Right renal cortex interstitium (tissue), 3 donors: Measurements from ENCODE around the gene FABP3. TPM values are rescaled to one million over a fixed set of nuclear protein-coding genes. Genes with fewer than 3 reads are reported as not detected.
A peak's percentile ranks its signal among the peaks of the same experiment; 100 is the strongest.

ENCODE experiments used
- DNase-seq, 3 donors: peaks; one replicate each; pipeline ENCODE4 v3.0.0-alpha.2; 2013; ENCODE audit warnings: low read depth in 3 of 3, low spot score in 2 of 3
- polyA plus RNA-seq, 3 donors: library from polyadenylated mRNA; unstranded; fragments of 120-200 nt; gene quantifications; one replicate each; pipeline ENCODE4 v1.2.1, GENCODE V29; 2013; ENCODE audit not compliant: insufficient read length in 3 of 3

The FABP3 gene
- polyA plus RNA-seq, 3 donors: 77.2 to 91.3 (median 87.8) TPM

GRCh38 chr1:31373897-31374486 lies 1.1 kb upstream of the FABP3 start:
- DNase-seq: no peak

DNA sequence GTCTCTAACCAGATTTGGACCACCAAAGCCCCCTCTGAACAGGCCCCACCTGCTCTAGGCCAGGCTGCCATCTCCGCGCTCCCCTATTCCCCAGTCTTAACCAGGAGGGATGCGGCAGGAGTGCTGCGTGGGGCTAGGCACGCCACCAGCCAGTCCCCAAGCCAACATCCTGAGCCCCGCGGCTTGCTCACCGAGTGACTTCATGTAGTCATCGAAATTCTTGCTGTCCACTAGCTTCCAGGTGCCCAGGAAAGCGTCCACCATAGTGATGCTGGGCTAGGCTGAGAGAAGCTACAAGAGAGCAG lies 173 bp downstream of the FABP3 start:
- no peak for DNase-seq

GRCh38 chr1:31372051-31372450 lies 825 bp downstream of the FABP3 start:
- no peak for DNase-seq

DNA sequence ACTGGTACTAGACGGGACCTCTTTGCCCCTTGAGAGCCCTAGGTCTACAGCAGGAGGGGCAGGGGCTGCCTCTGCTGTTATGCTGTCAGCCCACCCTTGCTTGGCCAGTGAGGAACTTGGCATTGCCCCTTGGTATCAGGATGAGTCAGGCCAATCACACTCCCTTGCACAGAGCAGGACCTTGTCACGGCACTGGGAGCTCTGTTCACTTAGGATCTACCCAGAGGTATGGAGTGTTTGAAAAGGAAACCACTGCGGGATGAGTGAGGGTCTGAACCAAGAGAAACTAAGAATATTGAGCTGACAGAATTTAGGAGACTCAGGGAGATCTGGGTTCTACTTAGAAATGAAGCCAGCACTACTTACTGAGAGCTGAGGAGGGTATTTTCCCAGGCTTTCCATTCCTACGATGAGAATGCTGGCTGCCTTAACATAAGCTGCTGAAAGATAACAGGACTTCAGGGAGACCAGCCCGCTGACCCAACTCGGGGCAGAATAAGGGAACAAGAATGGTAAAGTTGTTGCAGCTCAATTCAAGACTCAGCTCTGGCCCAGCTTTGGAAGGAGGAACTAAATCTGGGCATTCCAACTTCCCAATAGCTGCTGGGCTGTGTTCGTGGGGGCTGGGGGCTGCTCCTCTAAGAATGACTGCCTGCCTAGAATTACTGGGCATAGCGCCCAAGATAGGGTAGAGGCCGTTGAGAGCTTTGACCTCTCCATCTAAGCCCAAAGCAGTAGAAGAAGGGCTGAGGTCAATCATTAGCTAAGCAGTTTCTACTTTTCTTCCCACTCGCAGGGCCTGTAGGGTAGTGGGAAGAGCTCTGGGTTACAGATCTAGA lies 1.5 kb downstream of the FABP3 start:
- no peak for DNase-seq

DNA sequence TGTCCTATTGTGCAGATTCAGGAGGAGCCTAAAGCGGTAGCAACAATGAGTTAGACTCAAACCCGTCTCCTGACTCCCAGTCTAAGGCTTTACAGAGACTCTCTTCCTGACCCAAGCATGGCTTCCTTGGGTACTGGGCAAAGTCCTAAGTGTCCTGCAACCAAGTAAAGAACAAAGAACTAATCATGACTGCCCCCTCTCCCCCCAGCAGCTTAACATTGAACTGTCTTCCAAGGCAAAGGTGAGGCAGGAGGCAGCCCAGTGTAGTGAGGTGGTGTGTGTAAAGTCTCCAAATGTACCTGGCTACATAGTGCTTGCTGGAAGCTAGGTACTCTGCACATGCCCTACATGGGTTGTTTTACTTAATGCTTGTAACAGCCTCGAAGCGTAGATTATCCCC lies 2.3 kb downstream of the FABP3 start:
- DNase-seq: no peak

- no peak for DNase-seq
Observed at GRCh38 chr1:31370021-31370420, 2.9 kb downstream of the FABP3 start.

GRCh38 chr1:31368611-31369107 lies 4.2 kb downstream of the FABP3 start:
- no peak for DNase-seq

DNA sequence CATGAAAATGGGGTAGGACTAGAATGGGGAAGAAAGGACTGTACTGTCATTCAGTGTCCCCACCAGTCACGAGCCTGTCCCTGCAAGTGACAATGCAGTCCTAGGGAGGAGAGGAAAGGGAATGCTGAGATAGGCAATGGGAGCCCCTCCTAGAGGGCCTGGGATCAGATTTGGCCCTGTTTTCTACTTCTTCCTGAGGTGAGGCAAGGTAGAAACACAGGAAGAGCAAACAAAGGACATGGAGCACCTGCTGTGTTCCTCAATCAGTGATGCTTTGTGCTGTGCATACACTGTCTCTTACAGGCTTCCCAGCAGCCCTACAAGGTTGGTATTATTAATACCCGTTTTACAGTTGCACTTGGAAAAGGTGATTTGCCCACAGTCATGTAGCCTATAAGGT lies 6.1 kb downstream of the FABP3 start:
- DNase-seq: no peak

- DNase-seq: peak in 1 of 3 donors; percentile 56
Observed at GRCh38 chr1:31364561-31365250, 8.2 kb downstream of the FABP3 start.

- no peak for DNase-seq
Observed at GRCh38 chr1:31362032-31362431, 10.8 kb downstream of the FABP3 start.

- DNase-seq: no peak
Observed at GRCh38 chr1:31361607-31362006, 11.3 kb downstream of the FABP3 start.

DNA sequence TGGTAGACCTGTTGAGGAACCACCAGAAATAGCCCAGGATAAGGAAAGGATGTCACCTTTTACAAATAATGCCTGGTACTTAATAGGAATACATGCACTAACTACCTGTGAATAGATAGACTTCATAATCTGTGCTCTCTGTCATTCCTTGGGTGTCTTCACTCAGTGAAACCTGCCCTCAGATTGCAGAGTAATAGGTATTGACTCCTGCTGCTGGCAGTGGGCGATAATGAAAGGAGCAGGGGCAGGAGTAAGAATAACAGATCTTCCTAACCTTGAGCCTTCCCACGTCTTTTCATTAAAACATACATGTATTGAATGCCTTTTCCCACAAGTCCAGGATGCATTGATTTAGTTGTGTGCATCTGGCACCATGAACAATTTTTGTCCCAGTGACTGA lies 16.4 kb downstream of the FABP3 start:
- no peak for DNase-seq

DNA sequence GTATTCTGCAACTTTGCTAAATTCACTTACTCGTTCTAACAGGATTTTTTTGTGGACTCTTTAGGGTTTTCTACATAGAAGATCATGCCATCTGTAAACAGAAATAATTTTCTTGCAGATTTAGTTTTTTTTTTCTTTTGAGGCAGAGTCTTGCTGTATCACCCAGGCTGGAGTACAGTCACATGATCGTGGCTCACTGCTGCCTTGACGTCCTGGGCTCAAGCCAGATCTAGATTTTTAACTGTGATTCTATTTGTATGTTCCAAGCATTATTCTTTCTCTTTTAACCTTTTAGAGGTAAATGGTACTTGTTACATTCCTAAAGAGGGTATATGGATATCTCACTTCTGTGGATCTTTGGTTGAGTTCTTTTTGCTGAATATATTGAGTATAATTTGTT lies 18.6 kb downstream of the FABP3 start:
- no peak for DNase-seq

DNA sequence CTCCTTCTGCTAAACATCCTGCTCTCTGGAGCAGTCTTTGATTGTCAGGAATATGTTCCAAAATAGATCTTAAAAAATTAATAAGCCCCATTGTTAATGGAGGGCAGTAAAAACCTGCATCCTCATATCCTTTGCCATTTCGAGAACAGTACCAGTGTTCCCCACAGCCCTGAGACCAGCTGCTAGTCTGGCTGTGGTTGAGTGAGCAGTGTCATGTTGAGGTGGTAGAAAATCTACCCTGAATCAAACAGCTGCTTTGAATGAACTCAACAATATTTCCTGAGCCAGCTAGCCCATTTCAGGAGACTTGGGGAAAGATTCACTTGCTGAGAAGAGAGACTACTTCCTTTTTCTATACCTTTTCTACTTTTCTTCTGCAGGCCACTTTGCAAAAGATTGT lies 24.4 kb downstream of the FABP3 start:
- no peak for DNase-seq

DNA sequence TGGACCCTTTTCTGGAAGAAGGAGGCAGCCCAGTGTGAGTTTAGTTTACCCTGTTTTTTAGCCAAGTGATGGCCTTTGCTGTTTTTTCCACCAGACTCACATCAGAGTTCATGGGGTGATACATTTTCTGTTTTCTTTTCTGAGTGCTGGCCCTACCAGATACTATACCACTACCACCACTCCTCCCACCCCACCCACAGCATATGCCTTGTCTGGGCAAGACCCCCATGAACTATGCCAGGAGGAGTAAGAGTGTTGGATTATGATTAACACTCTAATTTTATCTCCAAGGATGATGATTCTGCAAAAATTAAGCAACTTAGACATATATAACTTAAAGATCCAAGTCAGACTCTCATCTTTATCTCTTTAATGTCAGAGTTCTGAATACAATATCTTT lies 26.1 kb downstream of the FABP3 start:
- DNase-seq: no peak

DNA sequence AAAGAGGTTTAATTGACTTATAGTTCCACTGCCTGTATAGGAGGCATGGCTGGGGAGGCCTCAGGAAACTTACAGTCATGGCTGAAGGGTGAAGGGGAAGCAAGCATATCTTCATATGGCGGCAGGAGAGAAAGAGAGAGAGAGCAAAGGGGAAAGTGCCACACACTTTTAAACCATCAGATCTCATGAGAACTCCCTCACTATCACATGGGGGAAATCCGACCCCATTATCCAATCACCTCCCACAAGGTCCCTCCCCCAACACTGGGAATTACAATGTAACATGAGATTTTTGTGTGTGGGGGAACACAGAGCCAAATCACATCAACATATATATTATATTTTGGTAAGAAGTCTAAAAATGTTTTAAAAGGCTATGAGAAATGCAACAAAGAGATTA lies 27.2 kb downstream of the FABP3 start:
- no peak for DNase-seq

DNA sequence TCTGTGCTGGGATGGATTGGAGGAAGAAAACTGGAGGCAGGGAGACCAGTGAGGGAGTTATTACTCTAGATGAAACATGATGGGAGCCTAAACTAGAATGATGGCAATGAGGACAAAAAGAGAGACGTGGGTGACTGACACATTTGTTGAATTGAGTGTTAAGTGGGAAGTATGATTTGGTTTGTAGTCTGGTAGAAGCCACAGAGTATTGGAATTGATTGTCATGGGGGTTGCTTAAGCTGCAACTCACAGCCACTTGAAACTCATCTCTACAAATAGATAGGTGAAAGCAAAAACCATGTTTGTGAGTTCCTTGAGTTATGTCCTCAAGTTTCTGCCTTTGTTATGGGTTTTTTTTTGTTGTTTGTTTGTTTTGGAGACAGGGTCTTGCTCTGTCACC lies 28.4 kb downstream of the FABP3 start:
- DNase-seq: no peak

- no peak for DNase-seq
Observed at GRCh38 chr1:31336687-31337467, 36.0 kb downstream of the FABP3 start.

DNA sequence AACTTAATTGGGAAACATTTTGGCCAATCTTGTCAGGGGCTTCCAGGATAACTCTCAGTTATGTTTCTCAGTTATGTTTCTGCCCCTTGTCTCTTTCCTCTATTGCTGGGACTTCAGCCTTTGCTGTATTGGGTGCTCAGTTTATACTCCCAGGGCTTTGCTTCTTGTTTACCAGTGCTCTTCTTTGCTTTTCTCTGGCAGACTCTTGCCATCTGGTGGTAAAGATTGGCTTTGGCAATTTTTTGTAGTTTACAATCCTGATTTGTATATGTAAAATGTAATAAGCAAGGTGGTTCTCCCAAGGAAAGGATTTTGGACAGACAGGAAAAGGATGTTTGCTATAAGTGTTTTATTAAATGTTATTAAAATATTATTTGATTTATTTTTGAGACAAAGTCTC lies 37.9 kb downstream of the FABP3 start:
- DNase-seq: peak in 1 of 3 donors; percentile 10

DNA sequence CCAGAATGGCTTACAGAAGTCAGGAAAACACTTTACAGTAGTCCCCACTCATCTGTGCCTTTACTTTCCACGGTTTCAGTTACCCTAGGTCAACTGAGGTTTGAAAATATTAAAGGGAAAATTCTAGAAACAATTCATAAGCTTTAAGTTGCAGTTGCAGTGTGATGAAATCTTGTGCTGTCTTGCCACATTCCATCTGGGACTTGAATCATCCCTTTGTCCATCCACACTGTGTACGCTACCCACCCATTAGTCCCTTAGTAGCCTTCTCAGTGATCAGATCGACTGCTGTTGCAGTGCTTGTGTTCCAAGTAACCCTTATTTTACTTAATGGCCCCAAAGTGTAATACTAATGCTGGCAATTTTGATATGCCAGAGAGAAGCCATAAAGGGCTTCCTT lies 45.5 kb downstream of the FABP3 start:
- DNase-seq: no peak

- no peak for DNase-seq
Observed at GRCh38 chr1:31326461-31326860, 46.4 kb downstream of the FABP3 start.
